Gastroesophageal sphincter (tissue), 4 donors: ENCODE measurements around the gene ABHD4. TPM values are rescaled to one million over a fixed set of nuclear protein-coding genes. Genes with fewer than 3 reads are reported as not detected.

Experiments used
- ATAC-seq: fragments of 150-250 bp; one replicate; pipeline ENCODE4 v1.9.1; 2016; ENCODE audit warnings: mild to moderate bottlenecking, moderate library complexity
- H3K27ac ChIP-seq, 4 donors: fragments of 200-600 bp; sonication (generic) in 3 of 4; 1 replicate in 3 of 4; 2 replicates in 1 of 4; pipeline ENCODE4 v1.5.1; 2016 to 2019
- H3K27me3 ChIP-seq: fragments of 200-600 bp; sonication (generic); one replicate; pipeline ENCODE4 v1.5.1; 2019
- H3K36me3 ChIP-seq, 2 donors: fragments of 200-600 bp; sonication (generic); one replicate each; pipeline ENCODE4 v1.5.1; 2019; ENCODE audit warnings: control low read depth in 1 of 2
- H3K4me1 ChIP-seq, 3 donors: fragments of 200-600 bp; sonication (generic); 1 replicate in 2 of 3; 2 replicates in 1 of 3; pipeline ENCODE4 v1.5.1; 2016 to 2019; ENCODE audit warnings: control low read depth in 2 of 3
- H3K4me3 ChIP-seq, 2 donors: fragments of 200-600 bp; sonication (generic); one replicate each; pipeline ENCODE4 v1.5.1; 2019; ENCODE audit warnings: mild to moderate bottlenecking in 1 of 2, moderate library complexity in 1 of 2
- H3K9me3 ChIP-seq, 3 donors: fragments of 200-600 bp; sonication (generic); one replicate each; pipeline ENCODE4 v1.5.1; 2017 to 2019; ENCODE audit warnings: control low read depth in 2 of 3
- CTCF ChIP-seq, 4 experiments: fragments of 200-600 bp in 2 of 4; fragments of 450-650 bp in 2 of 4; sonication (generic) in 1 of 4; IDR thresholded peaks; one replicate each; pipeline ENCODE4 v1.5.1; 2017 to 2019; ENCODE audit warnings: antibody characterized with exemption in 4 of 4, mild to moderate bottlenecking in 2 of 4, moderate library complexity in 2 of 4
- EP300 ChIP-seq: sonication (generic); formaldehyde crosslinking; IDR thresholded peaks from one replicate; pipeline ENCODE4 v1.6.1; 2017; ENCODE audit warnings: antibody characterized with exemption, mild to moderate bottlenecking
- POLR2A ChIP-seq, 2 donors: fragments of 450-650 bp; IDR thresholded peaks; one replicate each; pipeline ENCODE4 v1.6.1; 2017; ENCODE audit warnings: antibody characterized with exemption in 2 of 2, mild to moderate bottlenecking in 2 of 2, moderate library complexity in 1 of 2
- POLR2AphosphoS5 ChIP-seq: sonication (generic); formaldehyde crosslinking; IDR thresholded peaks from one replicate; pipeline ENCODE4 v1.6.1; 2017; ENCODE audit warnings: antibody characterized with exemption
- WGBS, 2 donors: methylation state at CpG; one replicate each; pipeline ENCODE4 v1.1.5; 2018; ENCODE audit warnings: low coverage in 1 of 2; 5-methylcytosine and 5-hydroxymethylcytosine counted together
- total RNA-seq, 4 donors: library from RNA; depleted of rRNA; stranded (reverse); fragments of >200 nt; gene quantifications; one replicate each; pipeline ENCODE4 v1.1.0, GENCODE V29; 2016

Gene ABHD4
- total RNA-seq, 4 donors from 2014 or later, result 23.8 to 42.0 (median 31.0) TPM

- no peaks in the 10 kb centered on the region for H3K9me3 ChIP-seq
- WGBS, 2 donors, result 75% methylated on average over 1 of the region's 3 CpGs; no CpG with 5 or more reads in 1 of the 2 donors
- H3K4me1 ChIP-seq, result peaks cover 0 to 5% (median 0%) of the 10 kb centered on the region in 3 donors
- H3K4me3 ChIP-seq, result no peak overlapping the region
- no peaks in the 10 kb centered on the region for H3K27me3 ChIP-seq
- no peak overlapping the region for H3K27ac ChIP-seq
- ATAC-seq, result no peak
- peaks cover 3 to 100% of the 10 kb centered on the region in 2 donors for H3K36me3 ChIP-seq
- TF ChIP-seq EP300 (no peak), POLR2A (IDR thresholded peaks at IDR 0.05) (no peak), POLR2AphosphoS5 (no peak), CTCF (IDR thresholded peaks at IDR 0.05) (no peak)
Observed at GRCh38 chr14:22607291-22607690, 9.2 kb downstream of the ABHD4 start.

GRCh38 chr14:22610931-22611330, 12.8 kb downstream of the ABHD4 start:
- Histone ChIP-seq H3K36me3 (peaks cover 0 to 67% of the 10 kb centered on the region in 2 donors), H3K27ac (no peak overlapping the region), H3K4me3 (no peak overlapping the region), H3K27me3 (no peaks in the 10 kb centered on the region), H3K4me1 (peaks cover 0 to 18% (median 13%) of the 10 kb centered on the region in 3 donors), H3K9me3 (no peaks in the 10 kb centered on the region)
- ATAC-seq, result no peak
- no peak for TF ChIP-seq CTCF (IDR thresholded peaks at IDR 0.05)
- TF ChIP-seq EP300, result no peak
- no peak for TF ChIP-seq POLR2A (IDR thresholded peaks at IDR 0.05)
- no peak for TF ChIP-seq POLR2AphosphoS5
- 100% methylated on average over 1 of the region's 2 CpGs; no CpG with 5 or more reads in 1 of the 2 donors for WGBS, 2 donors

GRCh38 chr14:22613106-22613695, 15.1 kb downstream of the ABHD4 start:
- H3K27ac ChIP-seq, result peak overlapping the region in 3 of 4 donors; percentile 24 to 74 (median 56)
- no peak overlapping the region for H3K4me3 ChIP-seq
- no peaks in the 10 kb centered on the region for H3K27me3 ChIP-seq
- H3K4me1 ChIP-seq, result peaks cover 0 to 18% (median 13%) of the 10 kb centered on the region in 3 donors
- ATAC-seq, result no peak
- 57% methylated on average over 2 of the region's 2 CpGs; no CpG with 5 or more reads in 1 of the 2 donors for WGBS, 2 donors
- TF ChIP-seq POLR2A (IDR thresholded peaks at IDR 0.05) (no peak), CTCF (IDR thresholded peaks at IDR 0.05) (no peak), EP300 (no peak), POLR2AphosphoS5 (no peak)
- no peaks in the 10 kb centered on the region for H3K9me3 ChIP-seq
- peaks cover 0 to 44% of the 10 kb centered on the region in 2 donors for H3K36me3 ChIP-seq

- WGBS, 2 donors, result 26 to 40% methylated on average over 2 to 3 of the region's 3 CpGs
- no peak for ATAC-seq
- no peak for TF ChIP-seq CTCF (IDR thresholded peaks at IDR 0.05)
- TF ChIP-seq EP300, result no peak
- TF ChIP-seq POLR2A (IDR thresholded peaks at IDR 0.05), result no peak
- TF ChIP-seq POLR2AphosphoS5, result no peak
- no peaks in the 10 kb centered on the region for H3K27me3 ChIP-seq
- H3K4me1 ChIP-seq, result peaks cover 0 to 18% (median 13%) of the 10 kb centered on the region in 3 donors
- no peaks in the 10 kb centered on the region for H3K9me3 ChIP-seq
- H3K27ac ChIP-seq, result peak overlapping the region in 3 of 4 donors; percentile 24 to 74 (median 56)
- H3K4me3 ChIP-seq, result no peak overlapping the region
- peaks cover 0 to 38% of the 10 kb centered on the region in 2 donors for H3K36me3 ChIP-seq
Observed at GRCh38 chr14:22613736-22614239, 15.7 kb downstream of the ABHD4 start.
